Panc1 (cell line): ENCODE measurements around the gene VSIG8.

ENCODE experiments used
- POLR2AphosphoS5 ChIP-seq: IDR thresholded peaks from 2 replicates; pipeline ENCODE4 v1.6.1; 2012; ENCODE audit warnings: mild to moderate bottlenecking, low read depth, low read length, moderate library complexity
- SIN3A ChIP-seq: IDR thresholded peaks from 2 replicates; pipeline ENCODE4 v1.6.1; 2012; ENCODE audit warnings: low read depth, mild to moderate bottlenecking, low read length, moderate library complexity, borderline replicate concordance; ENCODE audit not compliant: insufficient read depth
- TCF7L2 ChIP-seq: IDR thresholded peaks from 2 replicates; pipeline ENCODE4 v1.6.1; 2011; ENCODE audit warnings: mild to moderate bottlenecking, low read depth, low read length, inconsistent platforms
- TF ChIP-seq, protein P1 (sequence below), 2 experiments: IDR thresholded peaks; 2 replicates each; pipeline ENCODE4 v1.6.1; 2011 to 2012; ENCODE audit warnings: low read depth in 2 of 2, control low read depth in 1 of 2, low read length in 1 of 2, mild to moderate bottlenecking in 1 of 2, moderate library complexity in 1 of 2; ENCODE audit not compliant: insufficient read depth in 1 of 2
- TF ChIP-seq, protein P2 (sequence below): fragments of 450-650 bp; IDR thresholded peaks from 2 replicates; pipeline ENCODE4 v1.5.1; 2017; ENCODE audit warnings: mild to moderate bottlenecking

GRCh38 chr1:159864262-159864661, 1.8 kb upstream of the VSIG8 start:
- TF ChIP-seq, protein P1, sequence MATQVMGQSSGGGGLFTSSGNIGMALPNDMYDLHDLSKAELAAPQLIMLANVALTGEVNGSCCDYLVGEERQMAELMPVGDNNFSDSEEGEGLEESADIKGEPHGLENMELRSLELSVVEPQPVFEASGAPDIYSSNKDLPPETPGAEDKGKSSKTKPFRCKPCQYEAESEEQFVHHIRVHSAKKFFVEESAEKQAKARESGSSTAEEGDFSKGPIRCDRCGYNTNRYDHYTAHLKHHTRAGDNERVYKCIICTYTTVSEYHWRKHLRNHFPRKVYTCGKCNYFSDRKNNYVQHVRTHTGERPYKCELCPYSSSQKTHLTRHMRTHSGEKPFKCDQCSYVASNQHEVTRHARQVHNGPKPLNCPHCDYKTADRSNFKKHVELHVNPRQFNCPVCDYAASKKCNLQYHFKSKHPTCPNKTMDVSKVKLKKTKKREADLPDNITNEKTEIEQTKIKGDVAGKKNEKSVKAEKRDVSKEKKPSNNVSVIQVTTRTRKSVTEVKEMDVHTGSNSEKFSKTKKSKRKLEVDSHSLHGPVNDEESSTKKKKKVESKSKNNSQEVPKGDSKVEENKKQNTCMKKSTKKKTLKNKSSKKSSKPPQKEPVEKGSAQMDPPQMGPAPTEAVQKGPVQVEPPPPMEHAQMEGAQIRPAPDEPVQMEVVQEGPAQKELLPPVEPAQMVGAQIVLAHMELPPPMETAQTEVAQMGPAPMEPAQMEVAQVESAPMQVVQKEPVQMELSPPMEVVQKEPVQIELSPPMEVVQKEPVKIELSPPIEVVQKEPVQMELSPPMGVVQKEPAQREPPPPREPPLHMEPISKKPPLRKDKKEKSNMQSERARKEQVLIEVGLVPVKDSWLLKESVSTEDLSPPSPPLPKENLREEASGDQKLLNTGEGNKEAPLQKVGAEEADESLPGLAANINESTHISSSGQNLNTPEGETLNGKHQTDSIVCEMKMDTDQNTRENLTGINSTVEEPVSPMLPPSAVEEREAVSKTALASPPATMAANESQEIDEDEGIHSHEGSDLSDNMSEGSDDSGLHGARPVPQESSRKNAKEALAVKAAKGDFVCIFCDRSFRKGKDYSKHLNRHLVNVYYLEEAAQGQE (IDR thresholded peaks at IDR 0.05; ENCODE audit: insufficient read depth in 1 of 2, low read depth in 2 of 2, low read length in 1 of 2): no peak
- TF ChIP-seq SIN3A: no peak
- TF ChIP-seq, protein P2, sequence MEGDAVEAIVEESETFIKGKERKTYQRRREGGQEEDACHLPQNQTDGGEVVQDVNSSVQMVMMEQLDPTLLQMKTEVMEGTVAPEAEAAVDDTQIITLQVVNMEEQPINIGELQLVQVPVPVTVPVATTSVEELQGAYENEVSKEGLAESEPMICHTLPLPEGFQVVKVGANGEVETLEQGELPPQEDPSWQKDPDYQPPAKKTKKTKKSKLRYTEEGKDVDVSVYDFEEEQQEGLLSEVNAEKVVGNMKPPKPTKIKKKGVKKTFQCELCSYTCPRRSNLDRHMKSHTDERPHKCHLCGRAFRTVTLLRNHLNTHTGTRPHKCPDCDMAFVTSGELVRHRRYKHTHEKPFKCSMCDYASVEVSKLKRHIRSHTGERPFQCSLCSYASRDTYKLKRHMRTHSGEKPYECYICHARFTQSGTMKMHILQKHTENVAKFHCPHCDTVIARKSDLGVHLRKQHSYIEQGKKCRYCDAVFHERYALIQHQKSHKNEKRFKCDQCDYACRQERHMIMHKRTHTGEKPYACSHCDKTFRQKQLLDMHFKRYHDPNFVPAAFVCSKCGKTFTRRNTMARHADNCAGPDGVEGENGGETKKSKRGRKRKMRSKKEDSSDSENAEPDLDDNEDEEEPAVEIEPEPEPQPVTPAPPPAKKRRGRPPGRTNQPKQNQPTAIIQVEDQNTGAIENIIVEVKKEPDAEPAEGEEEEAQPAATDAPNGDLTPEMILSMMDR: no peak
- no peak for TF ChIP-seq POLR2AphosphoS5
- TF ChIP-seq TCF7L2: no peak
